H1 (cell line): Measurements from ENCODE around the gene LRRC2. TPM values are rescaled to one million over a fixed set of nuclear protein-coding genes. Genes with fewer than 3 reads are reported as not detected.

Experiments used
- CTCF ChIA-PET: fragments of 300-600 bp; sonication (Branson Sonifier 250); formaldehyde crosslinking; loops from one replicate; lab custom pipeline; 2021; ENCODE audit not compliant: partially characterized antibody; lab: Charles Lee
- POLR2A ChIA-PET: fragments of 300-600 bp; sonication (Branson Sonifier 250); formaldehyde crosslinking; loops from one replicate; lab custom pipeline; 2021; ENCODE audit warnings: inconsistent platforms; ENCODE audit not compliant: partially characterized antibody; lab: Charles Lee
- DNase-seq, 2 experiments: peaks; one replicate each; pipeline versions ENCODE4 v3.0.0 to v3.0.0-alpha.2; 2010 to 2022; ENCODE audit warnings: low spot score in 2 of 2, low read depth in 1 of 2, mixed read lengths in 1 of 2
- FAIRE-seq: peaks from 2 replicates; lab custom pipeline; 2011; peaks lifted over from hg19 to GRCh38; lab: Jason Lieb, UNC
- H2AFZ ChIP-seq: 2 replicates; pipeline ENCODE4 v1.8.1; 2012; ENCODE audit warnings: low read length, inconsistent platforms
- H2AK5ac ChIP-seq: 2 replicates; pipeline ENCODE4 v1.6.1; 2013; ENCODE audit warnings: low read depth, low read length
- H2BK120ac ChIP-seq: replicated peaks from 2 replicates; pipeline ENCODE3; 2013; ENCODE audit warnings: low read depth, low read length, inconsistent platforms
- H2BK12ac ChIP-seq: 2 replicates; pipeline ENCODE4 v1.6.1; 2013; ENCODE audit warnings: low read depth, low read length
- H2BK15ac ChIP-seq: 2 replicates; pipeline ENCODE4 v1.6.1; 2013; ENCODE audit warnings: low read length
- H2BK20ac ChIP-seq: 2 replicates; pipeline ENCODE4 v1.6.1; 2013; ENCODE audit warnings: low read length
- H2BK5ac ChIP-seq: 2 replicates; pipeline ENCODE4 v1.6.1; 2013; ENCODE audit warnings: low read depth, low read length
- H3K14ac ChIP-seq: 2 replicates; pipeline ENCODE4 v1.6.1; 2013; ENCODE audit warnings: inconsistent platforms; ENCODE audit not compliant: insufficient read length
- H3K18ac ChIP-seq: 2 replicates; pipeline ENCODE4 v1.6.1; 2013; ENCODE audit warnings: low read length; ENCODE audit errors: extremely low read depth
- H3K23ac ChIP-seq: 2 replicates; pipeline ENCODE4 v1.6.1; 2013; ENCODE audit warnings: inconsistent platforms; ENCODE audit not compliant: insufficient read length
- H3K23me2 ChIP-seq: 2 replicates; pipeline ENCODE4 v1.6.1; 2013; ENCODE audit warnings: low read depth, low read length
- H3K27ac ChIP-seq: 2 replicates; pipeline ENCODE4 v1.6.1; 2011; ENCODE audit warnings: low read depth, low read length, inconsistent platforms
- H3K27me3 ChIP-seq, 4 experiments: replicated peaks in 1 of 4; 1 replicate in 1 of 4; 2 replicates in 3 of 4; pipeline versions ENCODE4 v1.6.1 to v1.8.1; 2011 to 2013; ENCODE audit warnings: low read length in 3 of 4, mild to moderate bottlenecking in 3 of 4, inconsistent platforms in 2 of 4, mixed read lengths in 2 of 4, moderate library complexity in 1 of 4; ENCODE audit not compliant: control insufficient read depth in 3 of 4, insufficient read depth in 3 of 4; ENCODE audit errors: extremely low read depth in 1 of 4
- H3K36me3 ChIP-seq, 4 experiments: 2 replicates each; pipeline versions ENCODE4 v1.6.1 to v1.8.1; 2011 to 2013; ENCODE audit warnings: mild to moderate bottlenecking in 4 of 4, low read length in 3 of 4, moderate library complexity in 2 of 4, control low read depth in 1 of 4, inconsistent platforms in 1 of 4; ENCODE audit not compliant: insufficient read depth in 4 of 4, control insufficient read depth in 2 of 4
- H3K4ac ChIP-seq: replicated peaks from 2 replicates; pipeline ENCODE3; 2013; ENCODE audit warnings: low read length, low read depth, mixed read lengths, inconsistent platforms; ENCODE audit not compliant: insufficient read length
- H3K4me1 ChIP-seq, 4 experiments: replicated peaks in 1 of 4; 1 replicate in 1 of 4; 2 replicates in 3 of 4; pipeline versions ENCODE4 v1.6.1 to v1.8.1; 2011 to 2013; ENCODE audit warnings: low read length in 3 of 4, inconsistent platforms in 2 of 4, mixed read lengths in 1 of 4; ENCODE audit not compliant: insufficient read depth in 4 of 4, control insufficient read depth in 3 of 4
- H3K4me2 ChIP-seq, 2 experiments: 2 replicates each; pipeline versions ENCODE4 v1.6.1 to v1.8.1; 2011 to 2013; ENCODE audit warnings: low read depth in 2 of 2, low read length in 2 of 2, control low read depth in 1 of 2, inconsistent platforms in 1 of 2, mild to moderate bottlenecking in 1 of 2; ENCODE audit not compliant: insufficient read depth in 1 of 2
- H3K4me3 ChIP-seq, 4 experiments: fragments of 200-600, 300-600 bp in 1 of 4; sonication (generic), shearing (Covaris generic), sonication (Bioruptor Twin) in 1 of 4; 2 replicates each; pipeline versions ENCODE4 v1.5.1 to v1.8.1; 2011 to 2016; ENCODE audit warnings: low read length in 4 of 4, low read depth in 3 of 4, control low read depth in 2 of 4, inconsistent platforms in 2 of 4, mild to moderate bottlenecking in 2 of 4, mixed read lengths in 1 of 4, moderate library complexity in 1 of 4; ENCODE audit not compliant: insufficient read depth in 2 of 4; ENCODE audit errors: extremely low read depth in 1 of 4
- H3K56ac ChIP-seq: replicated peaks from 2 replicates; pipeline ENCODE3; 2013; ENCODE audit warnings: low read depth, mild to moderate bottlenecking, mixed read lengths, low read length, inconsistent platforms; ENCODE audit not compliant: insufficient read length
- H3K79me1 ChIP-seq: 2 replicates; pipeline ENCODE4 v1.6.1; 2013; ENCODE audit warnings: low read depth, low read length, control low read depth
- H3K79me2 ChIP-seq, 2 experiments: 2 replicates each; pipeline versions ENCODE4 v1.6.1 to v1.8.1; 2012 to 2013; ENCODE audit warnings: low read length in 2 of 2, mild to moderate bottlenecking in 2 of 2, inconsistent platforms in 1 of 2; ENCODE audit not compliant: insufficient read depth in 2 of 2, control insufficient read depth in 1 of 2
- H3K9ac ChIP-seq, 4 experiments: replicated peaks in 1 of 4; 1 replicate in 1 of 4; 2 replicates in 3 of 4; pipeline versions ENCODE4 v1.6.1 to v1.8.1; 2011 to 2013; ENCODE audit warnings: low read depth in 3 of 4, low read length in 3 of 4, control low read depth in 2 of 4, mild to moderate bottlenecking in 2 of 4, moderate library complexity in 2 of 4, inconsistent platforms in 1 of 4; ENCODE audit errors: extremely low read depth in 1 of 4
- H3K9me3 ChIP-seq, 2 experiments: 2 replicates each; pipeline versions ENCODE4 v1.6.1 to v1.8.1; 2012 to 2013; ENCODE audit warnings: mild to moderate bottlenecking in 2 of 2, moderate library complexity in 2 of 2, control low read depth in 1 of 2, inconsistent platforms in 1 of 2, low read depth in 1 of 2, low read length in 1 of 2, mixed read lengths in 1 of 2; ENCODE audit not compliant: insufficient read depth in 2 of 2
- H4K20me1 ChIP-seq, 2 experiments: replicated peaks in 1 of 2; 2 replicates each; pipeline versions ENCODE3 to v1.8.1; 2011 to 2013; ENCODE audit warnings: inconsistent platforms in 2 of 2, low read length in 2 of 2, mild to moderate bottlenecking in 1 of 2; ENCODE audit not compliant: insufficient read depth in 2 of 2, control insufficient read depth in 1 of 2
- H4K5ac ChIP-seq: 2 replicates; pipeline ENCODE4 v1.6.1; 2013; ENCODE audit warnings: low read length, low read depth, mixed read lengths, inconsistent platforms; ENCODE audit not compliant: insufficient read length
- H4K8ac ChIP-seq: 2 replicates; pipeline ENCODE4 v1.8.0; 2013; ENCODE audit warnings: mild to moderate bottlenecking, moderate library complexity, low read length, inconsistent platforms; ENCODE audit not compliant: insufficient read depth; ENCODE audit errors: extremely low read depth
- H4K91ac ChIP-seq: replicated peaks from 2 replicates; pipeline ENCODE3; 2013; ENCODE audit warnings: low read length, mixed read lengths, inconsistent platforms; ENCODE audit not compliant: insufficient read length
- ASH2L ChIP-seq: fragments of 200-600, 300-600 bp; sonication (generic); IDR thresholded peaks from one replicate; pipeline ENCODE4 v1.7.1; 2017; ENCODE audit warnings: low read length
- CBX5 ChIP-seq: fragments of 300-800, 300-1000 bp; sonication (generic); IDR thresholded peaks from 2 replicates; pipeline ENCODE4 v1.7.1; 2016; ENCODE audit warnings: antibody characterized with exemption, low read length, low read depth
- EGR1 ChIP-seq: IDR thresholded peaks from 2 replicates; pipeline ENCODE4 v1.6.1; 2011; ENCODE audit warnings: low read depth, low read length, borderline replicate concordance
- JUND ChIP-seq: IDR thresholded peaks from 2 replicates; pipeline ENCODE4 v1.6.1; 2011; ENCODE audit warnings: mild to moderate bottlenecking, improper control_type of control experiment, low read length
- NRF1 ChIP-seq: IDR thresholded peaks from 2 replicates; pipeline ENCODE4 v1.6.1; 2011; ENCODE audit warnings: mild to moderate bottlenecking, low read depth, low read length, improper control_type of control experiment
- RAD21 ChIP-seq, 2 experiments: IDR thresholded peaks in 1 of 2; conservative IDR thresholded peaks in 1 of 2; 2 replicates each; pipeline ENCODE4 v1.6.1; 2011; ENCODE audit warnings: low read depth in 2 of 2, low read length in 2 of 2, improper control_type of control experiment in 1 of 2, inconsistent platforms in 1 of 2, mild to moderate bottlenecking in 1 of 2, moderate library complexity in 1 of 2
- SIRT6 ChIP-seq: IDR thresholded peaks from one replicate; pipeline ENCODE4 v1.7.1; 2012; ENCODE audit warnings: low read length, inconsistent platforms
- SIX5 ChIP-seq: IDR thresholded peaks from 2 replicates; pipeline ENCODE4 v1.6.1; 2011; ENCODE audit warnings: mild to moderate bottlenecking, low read depth, low read length
- SP2 ChIP-seq: IDR thresholded peaks from 2 replicates; pipeline ENCODE4 v1.6.1; 2012; ENCODE audit warnings: mild to moderate bottlenecking, low read length, inconsistent platforms
- TBP ChIP-seq: IDR thresholded peaks from 2 replicates; pipeline ENCODE4 v1.6.1; 2011; ENCODE audit warnings: low read depth, low read length, improper control_type of control experiment
- WGBS, 2 experiments: shearing (Covaris generic) in 1 of 2; methylation state at CpG; one replicate each; pipeline versions ENCODE4 v1.1.6 to v1.1.7; 2013 to 2015; ENCODE audit warnings: low lambda C conversion rate in 2 of 2, mixed read lengths in 2 of 2, inconsistent platforms in 1 of 2, low coverage in 1 of 2, missing lambda C conversion rate in 1 of 2; ENCODE audit not compliant: insufficient replicate concordance in 2 of 2, insufficient coverage in 1 of 2, insufficient read length in 1 of 2; ENCODE audit errors: extremely low coverage in 1 of 2, missing lambda C conversion rate in 1 of 2; 5-methylcytosine and 5-hydroxymethylcytosine counted together
- polyA plus RNA-seq, 7 experiments: library from polyadenylated mRNA; depleted of rRNA in 3 of 7; stranded (reverse) in 5 of 7; unstranded in 2 of 7; fragments of >200 nt in 5 of 7; fragments of 200-250 nt in 2 of 7; gene quantifications; 1 replicate in 5 of 7; 2 replicates in 1 of 7; 4 replicates in 1 of 7; pipeline versions ENCODE4 v1.2.1 to v1.2.3, GENCODE V29; 2011 to 2013; ENCODE audit warnings: missing spikeins in 2 of 7, mixed read lengths in 2 of 7
- total RNA-seq: library from RNA; stranded (reverse); fragmentation: NEBNext Ultra II Directional; extraction: Animal tissue kit (Norgen Biotek cat#: 25700); gene quantifications from 2 replicates; pipeline ENCODE4 v1.2.1, GENCODE V29; 2021
- TF ChIP-seq, protein P1 (sequence below), 3 experiments: IDR thresholded peaks; 1 replicate in 2 of 3; 2 replicates in 1 of 3; pipeline versions ENCODE4 v1.5.1 to v1.6.1; 2011; ENCODE audit warnings: low read length in 3 of 3, mild to moderate bottlenecking in 3 of 3, inconsistent platforms in 2 of 3, low read depth in 1 of 3, moderate library complexity in 1 of 3; ENCODE audit not compliant: insufficient read depth in 1 of 3; ENCODE audit errors: control extremely low read depth in 1 of 3

Gene LRRC2
- total and polyA plus RNA-seq, 2 of the 8 experiments (the other 6 are each of a cell fraction or from before 2014, with no cell fraction given) = 1.4 to 6.4 TPM

DNA sequence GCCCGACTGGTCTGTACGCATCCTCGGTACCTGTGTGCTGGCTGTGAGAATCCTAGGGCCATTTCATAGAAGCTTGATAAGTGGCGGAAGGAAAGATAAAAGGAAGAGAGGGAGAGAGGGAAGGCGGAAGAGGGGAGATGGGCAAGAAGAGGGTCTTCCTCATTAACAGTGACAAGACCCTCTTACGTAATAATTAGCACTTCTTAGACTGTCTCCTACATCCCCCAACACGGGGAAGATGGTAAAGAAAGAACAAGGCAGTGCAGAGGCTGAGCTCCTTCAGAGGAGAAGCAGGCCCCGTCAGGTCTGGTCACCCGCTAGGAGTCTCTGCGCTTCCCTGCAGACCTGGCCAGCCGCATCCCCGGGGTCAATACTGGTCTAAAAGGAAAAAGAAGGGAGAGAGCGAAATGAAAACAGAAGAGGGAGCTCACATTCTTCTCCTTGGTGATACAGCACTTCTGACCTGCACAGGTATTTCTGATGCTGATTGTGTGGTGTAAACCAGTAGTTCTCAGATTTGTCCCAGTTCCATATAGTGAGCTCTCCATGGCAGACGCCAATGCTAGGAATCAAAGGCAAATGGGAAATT, 27.3 kb upstream of the LRRC2 start:
- Histone ChIP-seq H3K23me2 (no peaks in the 10 kb centered on the region), H3K79me1 (no peaks in the 10 kb centered on the region), H2BK120ac (no peak overlapping the region), H4K8ac (no peak overlapping the region), H3K9ac (no peak overlapping the region), H4K5ac (no peak overlapping the region), H2BK12ac (no peak overlapping the region), H3K4me1 (no peaks in the 10 kb centered on the region), H4K20me1 (no peaks in the 10 kb centered on the region), H3K56ac (no peak overlapping the region), H3K36me3 (no peaks in the 10 kb centered on the region; a peak in 1 of 8 replicates), H3K4me2 (no peak overlapping the region), H2AFZ (no peak overlapping the region), H2BK15ac (no peak overlapping the region), H3K9me3 (peaks cover 22 to 34% of the 10 kb centered on the region in 2 experiments), H3K4me3 (no peak overlapping the region)
- ChIA-PET CTCF (interaction anchor here (0.6 to 2.4 kb wide), 16 partner anchors 9 to 113 kb away, joined by 3 to 16 read pairs (median 4); no protein-coding TSS in a partner anchor), POLR2A (interaction anchor here (0.8 to 2.5 kb wide), 8 partner anchors 8 to 35 kb away, joined by 3 to 13 read pairs (median 6); a partner anchor contains a TSS)
- WGBS, 2 experiments = 80% methylated on average over 14 of the region's 14 CpGs; no CpG with 5 or more reads in 1 of the 2 experiments
- no peak for DNase-seq
- no peak for TF ChIP-seq TBP
- TF ChIP-seq, protein P1, sequence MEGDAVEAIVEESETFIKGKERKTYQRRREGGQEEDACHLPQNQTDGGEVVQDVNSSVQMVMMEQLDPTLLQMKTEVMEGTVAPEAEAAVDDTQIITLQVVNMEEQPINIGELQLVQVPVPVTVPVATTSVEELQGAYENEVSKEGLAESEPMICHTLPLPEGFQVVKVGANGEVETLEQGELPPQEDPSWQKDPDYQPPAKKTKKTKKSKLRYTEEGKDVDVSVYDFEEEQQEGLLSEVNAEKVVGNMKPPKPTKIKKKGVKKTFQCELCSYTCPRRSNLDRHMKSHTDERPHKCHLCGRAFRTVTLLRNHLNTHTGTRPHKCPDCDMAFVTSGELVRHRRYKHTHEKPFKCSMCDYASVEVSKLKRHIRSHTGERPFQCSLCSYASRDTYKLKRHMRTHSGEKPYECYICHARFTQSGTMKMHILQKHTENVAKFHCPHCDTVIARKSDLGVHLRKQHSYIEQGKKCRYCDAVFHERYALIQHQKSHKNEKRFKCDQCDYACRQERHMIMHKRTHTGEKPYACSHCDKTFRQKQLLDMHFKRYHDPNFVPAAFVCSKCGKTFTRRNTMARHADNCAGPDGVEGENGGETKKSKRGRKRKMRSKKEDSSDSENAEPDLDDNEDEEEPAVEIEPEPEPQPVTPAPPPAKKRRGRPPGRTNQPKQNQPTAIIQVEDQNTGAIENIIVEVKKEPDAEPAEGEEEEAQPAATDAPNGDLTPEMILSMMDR (IDR thresholded peaks at IDR 0.05; ENCODE audit: control extremely low read depth in 1 of 3, insufficient read depth in 1 of 3, low read depth in 1 of 3, low read length in 3 of 3) = peak in 2 of 3 experiments; percentile 14 to 34; a peak in 3 of 4 replicates
- TF ChIP-seq ASH2L = no peak
- no peak for TF ChIP-seq JUND
- no peak for TF ChIP-seq SIX5
- no peak for TF ChIP-seq EGR1
- TF ChIP-seq SP2 = no peak
- no peak for TF ChIP-seq CBX5
- TF ChIP-seq RAD21 (IDR thresholded peaks at IDR 0.05 in 1 of 2, conservative IDR thresholded peaks at IDR 0.05 in 1 of 2; ENCODE audit: low read depth in 2 of 2, low read length in 2 of 2) = peak; percentile 38 to 53
- TF ChIP-seq SIRT6 = no peak
- TF ChIP-seq NRF1 = no peak
- TF ChIP-seq, all 59 proteins: peak for 2
- peak overlapping the region; percentile 26; the same call in 1 of the 2 replicates for H3K18ac ChIP-seq
- no peak overlapping the region for H3K23ac ChIP-seq
- H2BK20ac ChIP-seq = 0 out of 2 replicates have a peak overlapping the region, but pooled peaks have one; percentile 1
- H3K27me3 ChIP-seq = 0 out of 7 replicates have a peak, but pooled peaks cover 0 to 3% (median 0%) of the 10 kb centered on the region in 4 experiments
- no peak overlapping the region for H4K91ac ChIP-seq
- H3K4ac ChIP-seq = no peak overlapping the region
- no peak overlapping the region for H2BK5ac ChIP-seq
- no peak overlapping the region for H3K27ac ChIP-seq
- H2AK5ac ChIP-seq = peak overlapping the region; percentile 45; the same call in 1 of the 2 replicates
- FAIRE-seq = no peak
- H3K14ac ChIP-seq = no peak overlapping the region
- no peaks in the 10 kb centered on the region for H3K79me2 ChIP-seq
